ENCODE measurements around the gene FERMT3. TPM values are rescaled to one million over a fixed set of nuclear protein-coding genes. Genes with fewer than 3 reads are reported as not detected.

Gene FERMT3
- total RNA-seq, 1 experiment from 2014 or later: 10.6 TPM

GRCh38 chr11:64225608-64226506 lies 19.3 kb downstream of the FERMT3 start, which contains the start of the genes NUDT22 and TRPT1:
TSS of gene NUDT22 (plus strand) at chr11:64226274. CDS start at chr11:64226653, 379 bp downstream.
TSS of gene TRPT1 (minus strand) at chr11:64226186. CDS start at chr11:64225860, 326 bp downstream.
- Histone ChIP-seq H3T11ph (ENCODE audit: low read length) (no peak within 1 kb of the TSS), H3K4me1 (ENCODE audit: insufficient read depth, low read length) (0 out of 2 replicates have a peak, but pooled peaks cover 3% of the 10 kb centered on the region), H2AFZ (ENCODE audit: low read length) (no peak within 1 kb of the TSS), H4K8ac (replicated peaks; ENCODE audit: insufficient read length, low read depth, low read length) (no peak within 1 kb of the TSS), H4K5ac (ENCODE audit: insufficient read length, low read depth, low read length) (no peak within 1 kb of the TSS), H2AK5ac (ENCODE audit: insufficient read length, low read length) (no peak within 1 kb of the TSS), H2BK20ac (ENCODE audit: low read depth, low read length, poor library complexity, severe bottlenecking) (no peak within 1 kb of the TSS), H3K27ac (ENCODE audit: insufficient read length, low read depth, low read length) (no peak within 1 kb of the TSS), H2BK15ac (ENCODE audit: low read depth, low read length) (no peak within 1 kb of the TSS), H3K27me3 (ENCODE audit: insufficient read depth, low read length) (no peaks in the 10 kb centered on the region), H3K4me2 (ENCODE audit: insufficient read depth, insufficient read length, low read length) (peak within 1 kb of the TSS; percentile 50), H3K23ac (ENCODE audit: insufficient read length, low read depth, low read length) (no peak within 1 kb of the TSS), H3K79me1 (ENCODE audit: insufficient read depth, low read depth, low read length, poor library complexity, severe bottlenecking) (no peaks in the 10 kb centered on the region), H3K4ac (ENCODE audit: low read depth, low read length) (no peak within 1 kb of the TSS), H3K18ac (ENCODE audit: insufficient read length, low read depth, low read length) (no peak within 1 kb of the TSS), H3K23me2 (ENCODE audit: insufficient read length, low read depth, low read length, poor library complexity, severe bottlenecking) (peaks cover 24% of the 10 kb centered on the region), H2BK120ac (ENCODE audit: low read depth, low read length, poor library complexity, severe bottlenecking) (no peak within 1 kb of the TSS), H3K79me2 (ENCODE audit: insufficient read depth, low read length) (no peaks in the 10 kb centered on the region), H3K56ac (ENCODE audit: insufficient read length, low read depth, low read length) (no peak within 1 kb of the TSS), H2BK5ac (ENCODE audit: insufficient read length, low read length) (no peak within 1 kb of the TSS), H4K20me1 (ENCODE audit: control insufficient read depth, insufficient read depth, insufficient read length) (no peaks in the 10 kb centered on the region), H2BK12ac (ENCODE audit: insufficient read length, low read depth, low read length) (no peak within 1 kb of the TSS), H3K9ac (ENCODE audit: extremely low read depth, insufficient read length, low read length) (peak within 1 kb of the TSS; percentile 59), H3K9me3 (ENCODE audit: control insufficient read depth, low read depth, low read length) (no peaks in the 10 kb centered on the region), H3K14ac (ENCODE audit: insufficient read depth, low read length) (peak within 1 kb of the TSS; percentile 84), H4K91ac (ENCODE audit: insufficient read length, low read depth, low read length) (no peak within 1 kb of the TSS)
- WGBS (ENCODE audit: extremely low coverage, insufficient read length, low lambda C conversion rate): no CpG with 5 or more reads among the region's 54 CpGs
- peak; percentile 90 for DNase-seq
- TF ChIP-seq CTCF (conservative IDR thresholded peaks at IDR 0.05): peak; percentile 46
- Mint-ChIP-seq H3K4me1 (peaks cover 21 to 24% of the 10 kb centered on the region in 2 experiments), H3K4me3 (peak within 1 kb of the TSS; percentile 80 to 91), H3K27ac (peak within 1 kb of the TSS; percentile 59 to 92 (median 63); a peak in 4 of 7 replicates), H3K36me3 (ENCODE audit: insufficient read depth in 1 of 3, low read depth in 3 of 3) (peaks cover 0 to 14% (median 14%) of the 10 kb centered on the region in 3 experiments; a peak in 5 of 7 replicates), H3K9me3 (no peaks in the 10 kb centered on the region), H3K27me3 (ENCODE audit: low read depth) (no peaks in the 10 kb centered on the region; the same call in 1 of the 2 replicates)
